OCI-LY1 (cell line): ENCODE results near the gene IGSF9B.

Experiments used
- H2AFZ ChIP-seq: fragments of 200-600 bp; sonication (generic), shearing (Covaris generic); 2 replicates; pipeline ENCODE4 v1.6.0; 2014; ENCODE audit warnings: antibody characterized with exemption, mild to moderate bottlenecking, low read length
- H3F3A ChIP-seq: fragments of 200-600 bp; sonication (generic), shearing (Covaris generic); 2 replicates; pipeline ENCODE4 v1.6.0; 2014; ENCODE audit warnings: mild to moderate bottlenecking, antibody characterized with exemption, low read length, moderate library complexity; ENCODE audit not compliant: insufficient read depth
- H3K27ac ChIP-seq: fragments of 200-600 bp; sonication (generic); 2 replicates; pipeline ENCODE4 v1.5.1; 2014; ENCODE audit warnings: low read length, mixed run types, mild to moderate bottlenecking, low read depth; ENCODE audit not compliant: poor library complexity, severe bottlenecking
- H3K27me3 ChIP-seq: fragments of 200-600 bp; sonication (generic); 2 replicates; pipeline ENCODE4 v1.6.0; 2014; ENCODE audit warnings: antibody characterized with exemption, mild to moderate bottlenecking, low read length, moderate library complexity; ENCODE audit not compliant: insufficient read depth
- H3K36me3 ChIP-seq: fragments of 200-600 bp; sonication (generic); 2 replicates; pipeline ENCODE4 v1.6.1; 2014; ENCODE audit warnings: mild to moderate bottlenecking, antibody characterized with exemption, low read length, moderate library complexity, mixed read lengths; ENCODE audit not compliant: insufficient read depth
- H3K4me1 ChIP-seq: fragments of 200-600 bp; sonication (generic); 2 replicates; pipeline ENCODE4 v1.5.1; 2014; ENCODE audit warnings: mild to moderate bottlenecking, low read length, moderate library complexity; ENCODE audit not compliant: insufficient read depth, severe bottlenecking
- H3K4me2 ChIP-seq: fragments of 200-600 bp; sonication (generic), shearing (Covaris generic); 2 replicates; pipeline ENCODE4 v1.6.1; 2014; ENCODE audit warnings: low read length
- H3K4me3 ChIP-seq: fragments of 200-600 bp; sonication (generic); 2 replicates; pipeline ENCODE4 v1.5.1; 2014; ENCODE audit warnings: low read length, low read depth, mild to moderate bottlenecking, mixed read lengths; ENCODE audit not compliant: poor library complexity, severe bottlenecking
- H3K79me2 ChIP-seq: fragments of 200-600 bp; shearing (Covaris generic); 2 replicates; pipeline ENCODE4 v1.6.1; 2016; ENCODE audit warnings: mixed run types, low read length, mixed read lengths; ENCODE audit not compliant: insufficient read depth
- H3K9ac ChIP-seq: fragments of 200-600 bp; sonication (generic), shearing (Covaris generic); 2 replicates; pipeline ENCODE4 v1.6.1; 2014; ENCODE audit warnings: mild to moderate bottlenecking, low read length, mixed read lengths
- H3K9me2 ChIP-seq: fragments of 200-600 bp; sonication (generic), shearing (Covaris generic); 2 replicates; pipeline ENCODE4 v1.6.1; 2014; ENCODE audit warnings: low read depth, mild to moderate bottlenecking, low read length, mixed read lengths
- H3K9me3 ChIP-seq: fragments of 200-600 bp; shearing (Covaris generic); 2 replicates; pipeline ENCODE4 v1.6.1; 2014; ENCODE audit warnings: low read length, mixed read lengths
- H4K20me1 ChIP-seq: fragments of 200-600 bp; sonication (generic), shearing (Covaris generic); 2 replicates; pipeline ENCODE4 v1.6.0; 2016; ENCODE audit warnings: mild to moderate bottlenecking, low read length; ENCODE audit not compliant: insufficient read depth
- EZH2 ChIP-seq: fragments of 200-600 bp; sonication (generic), shearing (Covaris generic); IDR thresholded peaks from 2 replicates; pipeline ENCODE4 v1.8.0; 2017; ENCODE audit warnings: borderline replicate concordance, mixed run types, mild to moderate bottlenecking, antibody characterized with exemption, low read length, moderate library complexity, mixed read lengths
- TF ChIP-seq, protein P1 (sequence below): fragments of 200-600 bp; sonication (generic), shearing (Covaris generic); IDR thresholded peaks from 2 replicates; pipeline ENCODE4 v1.5.1; 2017; ENCODE audit warnings: mild to moderate bottlenecking, antibody characterized with exemption, low read length, moderate library complexity, mixed read lengths

Gene IGSF9B

DNA sequence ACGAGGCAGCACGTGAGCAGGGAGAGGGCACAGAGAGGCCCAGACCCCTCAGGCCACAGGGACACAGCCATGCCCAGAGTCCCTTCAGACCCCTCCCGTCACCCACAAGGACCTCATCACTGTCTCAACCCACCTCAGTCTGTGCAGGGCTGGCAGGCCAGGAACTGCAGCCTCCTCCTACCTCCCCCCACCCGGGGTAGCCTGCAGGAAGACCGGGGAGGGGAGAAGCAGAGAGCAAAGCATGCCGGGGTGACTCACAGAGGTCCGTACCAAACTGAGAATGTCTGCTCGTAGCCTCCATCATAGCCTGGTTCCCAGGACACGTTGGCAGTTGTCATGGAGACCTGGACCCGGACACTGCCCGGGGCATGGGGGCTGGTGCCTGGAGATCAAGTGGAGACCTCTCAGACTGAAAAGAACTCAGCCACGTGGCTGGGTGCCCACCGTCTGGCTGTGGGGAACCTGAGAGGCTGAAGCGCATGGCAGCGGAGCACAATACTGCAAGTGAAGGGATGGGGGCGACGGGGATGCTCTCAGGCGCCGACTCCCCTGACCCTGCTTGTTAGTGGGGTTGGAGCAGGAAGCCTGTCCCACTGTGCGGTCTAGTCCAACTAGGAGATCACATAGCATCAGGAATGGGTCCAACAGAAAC, 27.2 kb downstream of the IGSF9B start:
- Histone ChIP-seq H3K4me2 (no peak overlapping the region), H3K27ac (no peak overlapping the region), H3K27me3 (no peaks in the 10 kb centered on the region), H3F3A (no peaks in the 10 kb centered on the region), H3K9me2 (no peaks in the 10 kb centered on the region), H3K79me2 (no peaks in the 10 kb centered on the region), H4K20me1 (no peaks in the 10 kb centered on the region), H3K4me1 (no peaks in the 10 kb centered on the region), H3K9ac (no peak overlapping the region), H3K36me3 (no peaks in the 10 kb centered on the region), H2AFZ (no peak overlapping the region), H3K9me3 (no peaks in the 10 kb centered on the region), H3K4me3 (no peak overlapping the region)
- TF ChIP-seq, protein P1, sequence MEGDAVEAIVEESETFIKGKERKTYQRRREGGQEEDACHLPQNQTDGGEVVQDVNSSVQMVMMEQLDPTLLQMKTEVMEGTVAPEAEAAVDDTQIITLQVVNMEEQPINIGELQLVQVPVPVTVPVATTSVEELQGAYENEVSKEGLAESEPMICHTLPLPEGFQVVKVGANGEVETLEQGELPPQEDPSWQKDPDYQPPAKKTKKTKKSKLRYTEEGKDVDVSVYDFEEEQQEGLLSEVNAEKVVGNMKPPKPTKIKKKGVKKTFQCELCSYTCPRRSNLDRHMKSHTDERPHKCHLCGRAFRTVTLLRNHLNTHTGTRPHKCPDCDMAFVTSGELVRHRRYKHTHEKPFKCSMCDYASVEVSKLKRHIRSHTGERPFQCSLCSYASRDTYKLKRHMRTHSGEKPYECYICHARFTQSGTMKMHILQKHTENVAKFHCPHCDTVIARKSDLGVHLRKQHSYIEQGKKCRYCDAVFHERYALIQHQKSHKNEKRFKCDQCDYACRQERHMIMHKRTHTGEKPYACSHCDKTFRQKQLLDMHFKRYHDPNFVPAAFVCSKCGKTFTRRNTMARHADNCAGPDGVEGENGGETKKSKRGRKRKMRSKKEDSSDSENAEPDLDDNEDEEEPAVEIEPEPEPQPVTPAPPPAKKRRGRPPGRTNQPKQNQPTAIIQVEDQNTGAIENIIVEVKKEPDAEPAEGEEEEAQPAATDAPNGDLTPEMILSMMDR: no peak
- no peak for TF ChIP-seq EZH2

DNA sequence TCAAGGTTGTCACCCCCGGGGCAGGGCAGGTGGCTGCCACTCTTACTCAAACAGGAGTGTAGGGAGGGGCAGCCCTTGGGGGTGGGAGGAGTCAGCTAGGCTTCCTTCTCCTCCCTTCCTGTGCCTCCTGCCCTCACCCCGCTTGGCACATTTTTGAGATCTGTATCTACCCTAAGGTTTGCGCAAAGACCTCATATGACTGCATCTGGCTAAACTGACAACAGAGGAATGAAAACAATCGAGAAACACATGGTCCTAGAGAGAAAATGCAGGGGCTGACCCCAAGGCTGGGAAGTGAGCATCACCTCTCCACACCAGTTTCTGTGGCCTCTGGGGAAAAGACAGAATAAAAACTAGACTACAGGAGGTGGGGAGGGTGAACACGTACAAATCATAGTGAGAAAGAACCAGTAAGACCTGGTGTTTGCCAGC, 28.1 kb downstream of the IGSF9B start:
- Histone ChIP-seq H3K27me3 (no peaks in the 10 kb centered on the region), H2AFZ (no peak overlapping the region), H3K4me1 (no peaks in the 10 kb centered on the region), H3K36me3 (no peaks in the 10 kb centered on the region), H3F3A (no peaks in the 10 kb centered on the region), H3K27ac (no peak overlapping the region), H3K9me2 (no peaks in the 10 kb centered on the region), H3K4me3 (no peak overlapping the region), H3K9me3 (no peaks in the 10 kb centered on the region), H3K9ac (no peak overlapping the region), H3K4me2 (no peak overlapping the region), H3K79me2 (no peaks in the 10 kb centered on the region), H4K20me1 (no peaks in the 10 kb centered on the region)
- TF ChIP-seq, protein P1: no peak
- no peak for TF ChIP-seq EZH2

DNA sequence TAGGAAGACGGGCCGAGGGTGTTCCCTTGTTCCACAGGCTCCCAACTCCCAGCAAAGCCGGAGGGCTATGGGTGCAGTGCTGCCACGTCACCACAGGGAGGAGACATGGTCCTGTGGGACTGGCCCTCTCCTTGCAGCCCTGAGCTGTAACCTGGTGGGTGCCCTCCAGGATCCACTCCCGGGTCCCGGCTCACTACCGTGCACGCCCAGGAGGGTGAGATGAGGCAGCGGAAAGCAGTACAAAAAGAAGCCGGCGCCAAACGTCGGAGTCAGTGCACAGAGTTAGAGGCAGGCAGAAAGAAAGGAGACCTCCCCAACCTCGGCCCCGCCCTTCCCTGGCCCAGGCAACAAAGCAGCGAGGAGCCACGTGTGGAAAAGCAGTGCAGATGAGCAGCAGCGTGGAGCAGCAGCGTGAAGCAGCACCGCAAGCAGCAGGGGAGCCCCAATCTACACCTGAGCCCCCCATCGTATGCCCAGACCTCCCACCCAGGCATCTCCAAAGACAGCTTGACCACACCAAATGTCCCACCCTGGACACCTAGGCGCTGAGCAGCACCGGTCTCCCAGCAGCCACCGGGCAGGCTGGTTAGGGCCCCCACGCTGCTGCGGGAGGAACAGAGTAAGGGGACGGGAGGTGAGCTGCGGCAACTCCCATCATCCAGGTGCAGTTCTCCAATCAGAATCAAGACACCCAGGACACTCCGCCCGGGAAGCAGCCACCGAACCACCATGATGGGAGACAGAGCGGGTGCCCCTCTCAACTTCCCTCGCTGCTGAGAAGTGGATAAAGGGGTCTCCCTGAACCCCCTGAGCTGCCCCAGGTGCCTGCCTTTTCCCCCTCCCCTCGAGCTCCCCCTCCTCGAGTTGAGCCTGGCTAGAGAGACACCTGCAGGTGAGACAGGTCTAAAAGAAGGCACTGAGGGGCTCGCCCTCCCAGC, 28.8 kb downstream of the IGSF9B start:
- H3K27ac ChIP-seq: no peak overlapping the region
- no peak overlapping the region for H3K4me3 ChIP-seq
- H3K4me2 ChIP-seq: no peak overlapping the region
- H4K20me1 ChIP-seq: no peaks in the 10 kb centered on the region
- H2AFZ ChIP-seq: no peak overlapping the region
- no peak for TF ChIP-seq EZH2
- TF ChIP-seq, protein P1: peak; percentile 61
- no peaks in the 10 kb centered on the region for H3K9me3 ChIP-seq
- no peaks in the 10 kb centered on the region for H3F3A ChIP-seq
- no peaks in the 10 kb centered on the region for H3K36me3 ChIP-seq
- H3K4me1 ChIP-seq: no peaks in the 10 kb centered on the region
- no peaks in the 10 kb centered on the region for H3K27me3 ChIP-seq
- H3K9me2 ChIP-seq: no peaks in the 10 kb centered on the region
- no peaks in the 10 kb centered on the region for H3K79me2 ChIP-seq
- no peak overlapping the region for H3K9ac ChIP-seq
